ENCODE results near the gene PPP2R5C. TPM values are rescaled to one million over a fixed set of nuclear protein-coding genes. Genes with fewer than 3 reads are reported as not detected.

The PPP2R5C gene
- total and polyA plus RNA-seq, 9 of the 15 experiments (the other 6 are each of a cell fraction or from before 2014, with no cell fraction given) = 284 to 617 (median 395) TPM

GRCh38 chr14:101821528-101821927, 60.0 kb downstream of the PPP2R5C start:
- Histone ChIP-seq H3K79me2 (ENCODE audit: control insufficient read depth, insufficient read depth, low read length) (peaks cover 95% of the 10 kb centered on the region), H3K4me3 (no peak overlapping the region), H3K9me3 (replicated peaks; ENCODE audit: control insufficient read depth, insufficient read depth, low read depth, low read length) (no peaks in the 10 kb centered on the region), H3K36me3 (ENCODE audit: control insufficient read depth, insufficient read depth, low read length) (peaks cover 79% of the 10 kb centered on the region), H3K4me1 (replicated peaks in 1 of 2; ENCODE audit: control insufficient read depth in 2 of 2, insufficient read depth in 2 of 2, low read length in 2 of 2) (peaks cover 0 to 26% of the 10 kb centered on the region in 2 experiments; a peak in 4 of 5 replicates), H4K20me1 (replicated peaks; ENCODE audit: control insufficient read depth, insufficient read depth, low read length) (no peaks in the 10 kb centered on the region; the same call in 1 of the 2 replicates), H3K4me2 (ENCODE audit: insufficient read depth, low read length) (no peak overlapping the region), H3K9me1 (ENCODE audit: control insufficient read depth, insufficient read depth, low read length) (no peaks in the 10 kb centered on the region), H3K27me3 (ENCODE audit: control insufficient read depth in 2 of 2, insufficient read depth in 2 of 2, low read length in 2 of 2) (no peaks in the 10 kb centered on the region), H2AFZ (ENCODE audit: low read depth, low read length) (no peak overlapping the region), H3K27ac (ENCODE audit: extremely low read depth, low read depth, low read length) (no peak overlapping the region), H3K9ac (ENCODE audit: insufficient read depth in 1 of 2, low read depth in 2 of 2, low read length in 2 of 2) (no peak overlapping the region)
- in situ Hi-C loops (cut with MboI) = no loop called here
- BruUV-seq (replicated peaks) = no TSS peak
- ChIA-PET POLR2A (interaction anchor here (0.7 kb wide), 1 partner anchor 20 kb away, joined by 3 read pairs; no protein-coding TSS in a partner anchor), CTCF (ENCODE audit: low intra/inter-chr PET ratio) (no interaction called here)
- DNase-seq (ENCODE audit: extremely low read depth in 1 of 4, low spot score in 3 of 4) = no peak
- no peak for FAIRE-seq
- no peak for ATAC-seq
- intact Hi-C loops (cut with micrococcal nuclease) = no loop called here
- TF ChIP-seq ELF1 (tag; IDR thresholded peaks at IDR 0.05) (no peak), ELK1 (CRISPR knock-in tag; IDR thresholded peaks at IDR 0.05) (no peak), WHSC1 (IDR thresholded peaks at IDR 0.05; ENCODE audit: low read length) (no peak), MLX (CRISPR knock-in tag; conservative IDR thresholded peaks at IDR 0.05) (no peak), MCM7 (IDR thresholded peaks at IDR 0.05) (no peak), C11orf30 (IDR thresholded peaks at IDR 0.05; ENCODE audit: low read depth) (no peak), E2F3 (CRISPR knock-in tag; IDR thresholded peaks at IDR 0.05) (no peak), GTF2B (IDR thresholded peaks at IDR 0.05; ENCODE audit: extremely low read depth, insufficient read length) (no peak), ZNF3 (CRISPR knock-in tag; IDR thresholded peaks at IDR 0.05) (no peak), TRIM24 (IDR thresholded peaks at IDR 0.05) (no peak), ZNF830 (CRISPR knock-in tag; IDR thresholded peaks at IDR 0.05) (no peak), ZBTB2 (IDR thresholded peaks at IDR 0.05) (no peak), CREB1 (IDR thresholded peaks at IDR 0.05) (no peak), CREB1 (CRISPR knock-in tag; IDR thresholded peaks at IDR 0.05) (no peak)
- 98% methylated on average over 11 of the region's 11 CpGs for WGBS (ENCODE audit: insufficient coverage, low coverage, missing lambda C conversion rate)
